ENCODE data around the gene MRTO4. TPM values are rescaled to one million over a fixed set of nuclear protein-coding genes. Genes with fewer than 3 reads are reported as not detected.

The MRTO4 gene
- total and polyA plus RNA-seq, 2 of the 13 experiments (the other 11 are each of a cell fraction or from before 2014, with no cell fraction given), result 28.1 to 59.2 TPM

- TF ChIP-seq ZNF407 (CRISPR knock-in tag; IDR thresholded peaks at IDR 0.05; ENCODE audit: not compliant biosample characterization) (no peak), NR2F1 (CRISPR knock-in tag; IDR thresholded peaks at IDR 0.05) (0 out of 4 replicates have a peak, but pooled peaks of 1 of the 2 experiments have one; percentile 35), BATF2 (CRISPR knock-in tag; IDR thresholded peaks at IDR 0.05) (no peak), MLX (CRISPR knock-in tag; IDR thresholded peaks at IDR 0.05) (no peak; the same call in 1 of the 2 replicates), ZKSCAN5 (CRISPR knock-in tag; IDR thresholded peaks at IDR 0.05) (no peak), ZNF780A (CRISPR knock-in tag; IDR thresholded peaks at IDR 0.05) (no peak), ZNF17 (CRISPR knock-in tag; IDR thresholded peaks at IDR 0.05) (no peak), RBFOX2 (IDR thresholded peaks at IDR 0.05; ENCODE audit: low read depth, low read length) (no peak), POGZ (CRISPR knock-in tag; IDR thresholded peaks at IDR 0.05) (0 out of 2 replicates have a peak, but pooled peaks have one; percentile 25), CHD4 (IDR thresholded peaks at IDR 0.05; ENCODE audit: borderline replicate concordance, low read length) (no peak), CHCHD3 (CRISPR knock-in tag; IDR thresholded peaks at IDR 0.05) (no peak), ZFP36L2 (CRISPR knock-in tag; IDR thresholded peaks at IDR 0.05) (no peak), ZNF382 (CRISPR knock-in tag; IDR thresholded peaks at IDR 0.05; ENCODE audit: borderline replicate concordance) (no peak), WIZ (CRISPR knock-in tag; IDR thresholded peaks at IDR 0.05) (no peak), E2F1 (CRISPR knock-in tag; IDR thresholded peaks at IDR 0.05) (no peak), KDM5B (CRISPR knock-in tag; IDR thresholded peaks at IDR 0.05; ENCODE audit: borderline replicate concordance) (no peak), ZBTB7B (CRISPR knock-in tag; IDR thresholded peaks at IDR 0.05) (no peak)
Observed at GRCh38 chr1:19222979-19223824, 28.4 kb upstream of the MRTO4 start (continued).
